ENCODE results near the gene ZMAT5.

The ZMAT5 gene

GRCh38 chr22:29718949-29719898 is 47.6 kb downstream of the ZMAT5 start:
- 72 to 85% methylated on average over 14 to 15 of the region's 24 CpGs for WGBS, 2 experiments (ENCODE audit: insufficient coverage in 2 of 2)
- Histone ChIP-seq H3K4me3 (ENCODE audit: extremely low read depth, insufficient read depth, low read length, poor library complexity, severe bottlenecking) (no peak overlapping the region), H3K9me3 (ENCODE audit: control insufficient read depth, low read length) (no peaks in the 10 kb centered on the region), H3K36me3 (ENCODE audit: control insufficient read depth, insufficient read depth, low read length) (no peaks in the 10 kb centered on the region), H3K27ac (ENCODE audit: low read depth, low read length, severe bottlenecking) (no peak overlapping the region), H3K4me1 (ENCODE audit: control insufficient read depth, insufficient read depth, low read length, poor library complexity, severe bottlenecking) (no peaks in the 10 kb centered on the region)

- 72% methylated on average over 3 of the region's 11 CpGs; no CpG with 5 or more reads in 1 of the 2 experiments for WGBS, 2 experiments (ENCODE audit: insufficient coverage in 2 of 2)
- Histone ChIP-seq H3K36me3 (ENCODE audit: control insufficient read depth, insufficient read depth, low read length) (no peaks in the 10 kb centered on the region), H3K9me3 (ENCODE audit: control insufficient read depth, low read length) (no peaks in the 10 kb centered on the region), H3K4me3 (ENCODE audit: extremely low read depth, insufficient read depth, low read length, poor library complexity, severe bottlenecking) (no peak overlapping the region), H3K4me1 (ENCODE audit: control insufficient read depth, insufficient read depth, low read length, poor library complexity, severe bottlenecking) (no peaks in the 10 kb centered on the region), H3K27ac (ENCODE audit: low read depth, low read length, severe bottlenecking) (no peak overlapping the region)
These were observed 49.0 kb downstream of the ZMAT5 start for GRCh38 chr22:29717789-29718188.

- WGBS, 2 experiments (ENCODE audit: insufficient coverage in 2 of 2): 73 to 76% methylated on average over 15 of the region's 16 CpGs
- Histone ChIP-seq H3K4me3 (ENCODE audit: extremely low read depth, insufficient read depth, low read length, poor library complexity, severe bottlenecking) (no peak overlapping the region), H3K36me3 (ENCODE audit: control insufficient read depth, insufficient read depth, low read length) (no peaks in the 10 kb centered on the region), H3K9me3 (ENCODE audit: control insufficient read depth, low read length) (no peaks in the 10 kb centered on the region), H3K4me1 (ENCODE audit: control insufficient read depth, insufficient read depth, low read length, poor library complexity, severe bottlenecking) (no peaks in the 10 kb centered on the region), H3K27ac (ENCODE audit: low read depth, low read length, severe bottlenecking) (no peak overlapping the region)
These were observed 49.8 kb downstream of the ZMAT5 start for GRCh38 chr22:29716814-29717545.

GRCh38 chr22:29715705-29716104 is 51.1 kb downstream of the ZMAT5 start:
- no peaks in the 10 kb centered on the region for H3K4me1 ChIP-seq (ENCODE audit: control insufficient read depth, insufficient read depth, low read length, poor library complexity, severe bottlenecking)
- 75 to 80% methylated on average over 1 of the region's 5 CpGs for WGBS, 2 experiments (ENCODE audit: insufficient coverage in 2 of 2)

GRCh38 chr22:29715240-29715639 is 51.6 kb downstream of the ZMAT5 start:
- H3K27ac ChIP-seq (ENCODE audit: low read depth, low read length, severe bottlenecking): no peak overlapping the region
- no peak overlapping the region for H3K4me3 ChIP-seq (ENCODE audit: extremely low read depth, insufficient read depth, low read length, poor library complexity, severe bottlenecking)
- 63 to 65% methylated on average over 9 to 13 of the region's 13 CpGs for WGBS, 2 experiments (ENCODE audit: insufficient coverage in 2 of 2)
- no peaks in the 10 kb centered on the region for H3K9me3 ChIP-seq (ENCODE audit: control insufficient read depth, low read length)
- H3K36me3 ChIP-seq (ENCODE audit: control insufficient read depth, insufficient read depth, low read length): no peaks in the 10 kb centered on the region
- no peaks in the 10 kb centered on the region for H3K4me1 ChIP-seq (ENCODE audit: control insufficient read depth, insufficient read depth, low read length, poor library complexity, severe bottlenecking)

More at GRCh38 chr22:29715705-29716104, 51.1 kb downstream of the ZMAT5 start:
- no peak overlapping the region for H3K4me3 ChIP-seq (ENCODE audit: extremely low read depth, insufficient read depth, low read length, poor library complexity, severe bottlenecking)
- no peaks in the 10 kb centered on the region for H3K9me3 ChIP-seq (ENCODE audit: control insufficient read depth, low read length)
- no peak overlapping the region for H3K27ac ChIP-seq (ENCODE audit: low read depth, low read length, severe bottlenecking)
- no peaks in the 10 kb centered on the region for H3K36me3 ChIP-seq (ENCODE audit: control insufficient read depth, insufficient read depth, low read length)

GRCh38 chr22:29713156-29713727 is 53.6 kb downstream of the ZMAT5 start:
- WGBS, 2 experiments (ENCODE audit: insufficient coverage in 2 of 2): 80 to 85% methylated on average over 5 to 8 of the region's 8 CpGs
- Histone ChIP-seq H3K4me1 (ENCODE audit: control insufficient read depth, insufficient read depth, low read length, poor library complexity, severe bottlenecking) (no peaks in the 10 kb centered on the region), H3K36me3 (ENCODE audit: control insufficient read depth, insufficient read depth, low read length) (no peaks in the 10 kb centered on the region), H3K27ac (ENCODE audit: low read depth, low read length, severe bottlenecking) (no peak overlapping the region), H3K4me3 (ENCODE audit: extremely low read depth, insufficient read depth, low read length, poor library complexity, severe bottlenecking) (no peak overlapping the region), H3K9me3 (ENCODE audit: control insufficient read depth, low read length) (no peaks in the 10 kb centered on the region)

- H3K36me3 ChIP-seq (ENCODE audit: control insufficient read depth, insufficient read depth, low read length): no peaks in the 10 kb centered on the region
- no peaks in the 10 kb centered on the region for H3K9me3 ChIP-seq (ENCODE audit: control insufficient read depth, low read length)
- no peak overlapping the region for H3K4me3 ChIP-seq (ENCODE audit: extremely low read depth, insufficient read depth, low read length, poor library complexity, severe bottlenecking)
- no peak overlapping the region for H3K27ac ChIP-seq (ENCODE audit: low read depth, low read length, severe bottlenecking)
- H3K4me1 ChIP-seq (ENCODE audit: control insufficient read depth, insufficient read depth, low read length, poor library complexity, severe bottlenecking): no peaks in the 10 kb centered on the region
- 90% methylated on average over 2 of the region's 2 CpGs; no CpG with 5 or more reads in 1 of the 2 experiments for WGBS, 2 experiments (ENCODE audit: insufficient coverage in 2 of 2)
These were observed 54.7 kb downstream of the ZMAT5 start for GRCh38 chr22:29712119-29712518.

- WGBS, 2 experiments (ENCODE audit: insufficient coverage in 2 of 2): 86 to 92% methylated on average over 6 to 11 of the region's 18 CpGs
- Histone ChIP-seq H3K36me3 (ENCODE audit: control insufficient read depth, insufficient read depth, low read length) (no peaks in the 10 kb centered on the region), H3K4me3 (ENCODE audit: extremely low read depth, insufficient read depth, low read length, poor library complexity, severe bottlenecking) (no peak overlapping the region), H3K9me3 (ENCODE audit: control insufficient read depth, low read length) (no peaks in the 10 kb centered on the region), H3K27ac (ENCODE audit: low read depth, low read length, severe bottlenecking) (no peak overlapping the region), H3K4me1 (ENCODE audit: control insufficient read depth, insufficient read depth, low read length, poor library complexity, severe bottlenecking) (no peaks in the 10 kb centered on the region)
These were observed 55.7 kb downstream of the ZMAT5 start for GRCh38 chr22:29710922-29711593.

- Histone ChIP-seq H3K9me3 (ENCODE audit: control insufficient read depth, low read length) (no peaks in the 10 kb centered on the region), H3K27ac (ENCODE audit: low read depth, low read length, severe bottlenecking) (no peak overlapping the region), H3K36me3 (ENCODE audit: control insufficient read depth, insufficient read depth, low read length) (no peaks in the 10 kb centered on the region), H3K4me3 (ENCODE audit: extremely low read depth, insufficient read depth, low read length, poor library complexity, severe bottlenecking) (no peak overlapping the region), H3K4me1 (ENCODE audit: control insufficient read depth, insufficient read depth, low read length, poor library complexity, severe bottlenecking) (no peaks in the 10 kb centered on the region)
- WGBS, 2 experiments (ENCODE audit: insufficient coverage in 2 of 2): 90 to 91% methylated on average over 10 to 11 of the region's 15 CpGs
These were observed 56.6 kb downstream of the ZMAT5 start for GRCh38 chr22:29710193-29710592.

- Histone ChIP-seq H3K9me3 (ENCODE audit: control insufficient read depth, low read length) (no peaks in the 10 kb centered on the region), H3K4me1 (ENCODE audit: control insufficient read depth, insufficient read depth, low read length, poor library complexity, severe bottlenecking) (peaks cover 4% of the 10 kb centered on the region), H3K27ac (ENCODE audit: low read depth, low read length, severe bottlenecking) (no peak overlapping the region), H3K36me3 (ENCODE audit: control insufficient read depth, insufficient read depth, low read length) (no peaks in the 10 kb centered on the region), H3K4me3 (ENCODE audit: extremely low read depth, insufficient read depth, low read length, poor library complexity, severe bottlenecking) (no peak overlapping the region)
- 93 to 95% methylated on average over 5 of the region's 5 CpGs for WGBS, 2 experiments (ENCODE audit: insufficient coverage in 2 of 2)
These were observed 59.3 kb downstream of the ZMAT5 start for GRCh38 chr22:29707471-29707870.
